Activated naive CD8-positive, alpha-beta T cell treated with anti-CD3 and anti-CD28 coated beads, Interleukin-2, amount 10 ng/mL, durations not matched to agents 7 days and 5 days (primary cell): ENCODE measurements around the gene CAPZA1. TPM values are rescaled to one million over a fixed set of nuclear protein-coding genes. Genes with fewer than 3 reads are reported as not detected.

Experiments used
- ATAC-seq: fragments of 150-1000 bp; cut with Tn5 transposase; one replicate; pipeline ENCODE4 v1.10.0; 2021; ENCODE audit warnings: low read depth, moderate library complexity
- POLR2A ChIA-PET: fragments of 350-600 bp; sonication (Branson Sonifier 250); formaldehyde crosslinking; loops from one replicate; lab custom pipeline; 2021; ENCODE audit warnings: antibody characterized with exemption; lab: Charles Lee
- DNase-seq: peaks from one replicate; pipeline ENCODE4 v3.0.0; 2021
- H3K27ac Mint-ChIP-seq: one replicate; pipeline ENCODE4 v1.8.0; 2022; ENCODE audit warnings: mild to moderate bottlenecking, mixed read lengths
- H3K27me3 Mint-ChIP-seq: one replicate; pipeline ENCODE4 v1.8.0; 2022; ENCODE audit warnings: mild to moderate bottlenecking, moderate library complexity, mixed read lengths
- H3K36me3 Mint-ChIP-seq: one replicate; pipeline ENCODE4 v1.8.0; 2021; ENCODE audit warnings: mild to moderate bottlenecking, mixed read lengths
- H3K4me1 Mint-ChIP-seq: one replicate; pipeline ENCODE4 v1.8.0; 2021; ENCODE audit warnings: mixed read lengths
- H3K4me3 Mint-ChIP-seq: one replicate; pipeline ENCODE4 v1.8.0; 2022; ENCODE audit warnings: mild to moderate bottlenecking, moderate library complexity, mixed read lengths
- H3K9me3 Mint-ChIP-seq: one replicate; pipeline ENCODE4 v1.8.0; 2021; ENCODE audit warnings: mixed read lengths
- total RNA-seq, 2 experiments: library from RNA; stranded (reverse); gene quantifications; one replicate each; pipeline ENCODE4 v1.2.3, GENCODE V29; 2021

The CAPZA1 gene
- total RNA-seq, 2 experiments from 2014 or later = 248 to 251 TPM

DNA sequence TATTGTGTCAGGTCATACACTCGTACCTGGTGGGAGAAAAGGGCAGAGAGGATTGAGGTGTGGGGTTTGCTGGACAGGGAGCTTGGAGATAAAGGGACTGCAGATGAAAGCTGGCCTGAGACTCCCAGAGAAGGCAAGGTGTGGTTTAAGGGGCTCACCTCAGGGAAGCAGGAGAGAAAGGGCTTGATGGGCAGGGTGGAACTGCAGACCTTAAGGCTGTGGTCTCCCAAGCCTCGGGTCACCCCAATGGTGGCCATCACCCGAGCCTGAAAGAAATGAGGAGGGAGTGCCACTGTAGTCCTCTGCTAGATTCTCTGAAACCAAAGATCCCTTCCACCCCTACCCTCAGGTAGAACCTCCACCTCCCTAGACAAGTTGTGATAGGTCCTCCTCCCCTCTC, 91.0 kb downstream of the CAPZA1 start:
- Mint-ChIP-seq H3K36me3 (no peaks in the 10 kb centered on the region), H3K4me1 (peaks cover 20% of the 10 kb centered on the region), H3K4me3 (no peak overlapping the region), H3K27ac (no peak overlapping the region), H3K27me3 (peaks cover 55% of the 10 kb centered on the region), H3K9me3 (no peaks in the 10 kb centered on the region)
- DNase-seq (no peak), ATAC-seq (no peak)
- POLR2A ChIA-PET = no interaction called here

DNA sequence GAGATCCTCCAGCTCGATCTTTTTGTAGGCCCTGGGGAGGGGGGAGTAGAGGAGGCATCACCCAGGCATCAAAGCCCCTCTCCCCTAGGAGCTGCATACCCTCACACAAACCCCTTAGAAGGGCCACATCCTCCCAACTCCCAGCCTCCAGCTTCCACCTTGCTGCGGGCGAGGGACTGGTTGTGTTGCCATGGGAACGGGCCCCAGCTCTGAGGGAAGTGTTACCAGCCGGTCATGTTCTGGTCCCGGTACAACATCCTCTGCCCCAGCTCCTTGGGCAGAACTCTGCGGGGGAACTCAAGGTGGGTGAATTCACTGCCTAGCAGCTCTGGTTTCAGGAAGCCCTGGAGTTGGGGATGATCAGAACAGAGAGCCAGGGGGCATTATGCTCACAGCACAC, 91.4 kb downstream of the CAPZA1 start:
- Mint-ChIP-seq H3K4me3 (no peak overlapping the region), H3K27me3 (peaks cover 55% of the 10 kb centered on the region), H3K27ac (no peak overlapping the region), H3K36me3 (no peaks in the 10 kb centered on the region), H3K9me3 (no peaks in the 10 kb centered on the region), H3K4me1 (peaks cover 21% of the 10 kb centered on the region)
- DNase-seq = no peak
- POLR2A ChIA-PET = no interaction called here
- no peak for ATAC-seq

DNA sequence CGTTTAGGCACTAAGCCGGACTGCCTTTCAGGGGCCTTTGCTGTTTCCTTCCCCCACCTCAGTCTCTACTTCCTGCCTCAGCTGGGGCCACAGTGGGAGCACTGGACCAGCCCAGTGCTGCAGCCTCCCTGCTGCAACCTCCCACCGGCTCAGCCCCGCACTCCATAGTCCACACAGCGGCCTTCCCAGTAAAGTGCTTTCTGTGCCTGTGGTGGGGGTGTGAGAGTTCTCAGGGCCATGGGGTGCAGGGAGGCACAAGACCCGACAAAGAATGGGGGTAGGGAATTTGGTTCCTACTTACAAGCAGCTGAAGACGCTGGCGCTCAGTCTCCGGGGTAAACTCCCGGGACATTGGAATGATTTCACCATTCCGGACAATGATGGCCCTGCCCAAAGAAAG, 92.0 kb downstream of the CAPZA1 start:
- no peak overlapping the region for H3K4me3 Mint-ChIP-seq
- no peak overlapping the region for H3K27ac Mint-ChIP-seq
- H3K27me3 Mint-ChIP-seq = peaks cover 55% of the 10 kb centered on the region
- H3K9me3 Mint-ChIP-seq = no peaks in the 10 kb centered on the region
- peaks cover 24% of the 10 kb centered on the region for H3K4me1 Mint-ChIP-seq
- ATAC-seq (no peak), DNase-seq (no peak)
- POLR2A ChIA-PET = no interaction called here
- H3K36me3 Mint-ChIP-seq = no peaks in the 10 kb centered on the region

DNA sequence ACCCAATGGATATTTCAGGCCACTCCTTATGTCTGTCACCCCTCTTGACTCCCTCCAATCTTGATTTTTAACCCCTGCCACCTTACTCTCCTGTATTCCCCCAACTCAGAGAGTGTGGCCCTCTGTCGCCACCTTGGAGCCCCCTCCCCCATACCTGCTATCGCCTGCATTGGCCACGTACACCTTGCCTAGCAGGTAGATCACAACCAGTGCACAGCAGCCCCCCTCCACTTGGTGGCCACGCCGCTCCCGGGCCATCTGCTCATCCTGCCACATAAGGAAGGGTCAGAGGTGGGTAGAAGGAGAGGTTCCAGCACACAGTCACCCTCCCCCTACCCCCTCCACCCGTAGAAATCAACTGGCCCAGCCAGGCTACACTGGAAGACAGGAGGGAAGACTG, 92.6 kb downstream of the CAPZA1 start:
- H3K9me3 Mint-ChIP-seq = no peaks in the 10 kb centered on the region
- H3K4me1 Mint-ChIP-seq = peaks cover 24% of the 10 kb centered on the region
- ATAC-seq (no peak), DNase-seq (no peak)
- H3K27ac Mint-ChIP-seq = no peak overlapping the region
- peaks cover 55% of the 10 kb centered on the region for H3K27me3 Mint-ChIP-seq
- H3K4me3 Mint-ChIP-seq = no peak overlapping the region
- POLR2A ChIA-PET = no interaction called here
- H3K36me3 Mint-ChIP-seq = no peaks in the 10 kb centered on the region

DNA sequence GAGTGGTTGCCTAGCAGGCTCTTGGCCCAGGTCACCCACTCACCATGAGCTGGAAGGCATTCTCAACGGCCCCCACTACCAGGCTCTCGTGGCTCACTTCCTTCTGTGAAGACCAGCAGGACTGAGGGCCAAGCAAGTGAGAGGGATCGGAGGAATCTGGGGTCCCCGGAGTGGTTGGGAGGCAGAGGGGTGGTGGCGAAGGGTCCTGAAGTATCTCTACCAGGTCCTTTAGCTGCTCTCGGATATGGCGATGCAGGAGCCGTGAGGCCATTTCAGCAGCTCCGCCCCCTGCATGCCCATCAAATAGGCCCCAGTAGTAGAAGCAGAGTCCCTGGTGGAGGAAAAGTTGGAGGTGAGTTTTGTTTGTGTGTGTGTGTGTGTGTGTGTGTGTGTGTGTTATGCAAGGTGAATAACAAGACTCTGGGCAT, 93.1 kb downstream of the CAPZA1 start:
- H3K4me3 Mint-ChIP-seq = no peak overlapping the region
- H3K4me1 Mint-ChIP-seq = peaks cover 21% of the 10 kb centered on the region
- H3K27ac Mint-ChIP-seq = no peak overlapping the region
- POLR2A ChIA-PET = no interaction called here
- peaks cover 50% of the 10 kb centered on the region for H3K27me3 Mint-ChIP-seq
- ATAC-seq (no peak), DNase-seq (no peak)
- H3K36me3 Mint-ChIP-seq = no peaks in the 10 kb centered on the region
- H3K9me3 Mint-ChIP-seq = no peaks in the 10 kb centered on the region

DNA sequence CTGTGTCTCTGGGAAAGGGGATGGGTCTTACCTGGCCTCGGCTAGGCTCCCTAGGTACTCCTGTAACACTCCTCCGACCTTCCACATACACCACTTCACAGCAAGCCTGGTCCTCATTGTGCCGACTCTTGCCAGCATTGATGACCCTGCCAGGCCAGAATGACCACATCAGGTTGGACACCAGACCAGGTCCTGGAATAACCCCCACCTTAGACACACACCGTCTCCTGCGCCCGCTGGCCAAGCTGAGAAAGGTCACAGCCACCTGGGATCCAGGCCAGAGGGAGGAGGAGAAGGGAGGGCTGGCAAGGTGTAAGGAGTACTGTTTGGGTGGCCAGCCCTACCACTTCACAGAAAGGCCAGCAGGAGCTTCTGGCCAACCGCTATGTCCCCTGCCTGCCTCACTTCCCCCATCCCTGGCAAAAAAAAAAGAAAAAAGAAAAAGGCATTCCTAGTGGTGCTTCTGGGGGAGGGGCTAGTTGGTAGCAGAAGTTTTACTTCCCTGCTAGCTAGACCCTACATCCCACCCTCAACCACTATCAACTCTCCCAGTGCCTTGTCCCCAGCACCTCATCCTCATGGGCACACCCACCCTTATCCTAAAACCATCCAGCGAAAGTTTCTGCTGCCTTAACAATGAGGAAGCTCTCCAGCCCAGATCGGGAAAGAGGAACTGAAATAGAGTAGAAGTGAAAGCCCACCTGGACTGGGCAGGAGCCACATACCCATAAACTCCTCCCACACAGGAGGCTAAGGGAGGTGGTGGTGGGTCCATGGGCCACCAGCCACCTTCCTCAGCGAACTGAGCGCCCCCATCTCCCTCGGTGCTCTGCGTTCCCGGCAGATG, 94.1 kb downstream of the CAPZA1 start:
- Mint-ChIP-seq H3K27me3 (peaks cover 44% of the 10 kb centered on the region), H3K4me3 (peak overlapping the region; percentile 81), H3K27ac (no peak overlapping the region), H3K4me1 (peaks cover 23% of the 10 kb centered on the region), H3K9me3 (no peaks in the 10 kb centered on the region), H3K36me3 (no peaks in the 10 kb centered on the region)
- no peak for ATAC-seq
- POLR2A ChIA-PET = interaction anchor here (1.1 to 2.3 kb wide), 3 partner anchors 9 to 95 kb away, joined by 3 to 8 read pairs (median 4); partner anchors contain the start of gene ST7L
- DNase-seq = no peak

DNA sequence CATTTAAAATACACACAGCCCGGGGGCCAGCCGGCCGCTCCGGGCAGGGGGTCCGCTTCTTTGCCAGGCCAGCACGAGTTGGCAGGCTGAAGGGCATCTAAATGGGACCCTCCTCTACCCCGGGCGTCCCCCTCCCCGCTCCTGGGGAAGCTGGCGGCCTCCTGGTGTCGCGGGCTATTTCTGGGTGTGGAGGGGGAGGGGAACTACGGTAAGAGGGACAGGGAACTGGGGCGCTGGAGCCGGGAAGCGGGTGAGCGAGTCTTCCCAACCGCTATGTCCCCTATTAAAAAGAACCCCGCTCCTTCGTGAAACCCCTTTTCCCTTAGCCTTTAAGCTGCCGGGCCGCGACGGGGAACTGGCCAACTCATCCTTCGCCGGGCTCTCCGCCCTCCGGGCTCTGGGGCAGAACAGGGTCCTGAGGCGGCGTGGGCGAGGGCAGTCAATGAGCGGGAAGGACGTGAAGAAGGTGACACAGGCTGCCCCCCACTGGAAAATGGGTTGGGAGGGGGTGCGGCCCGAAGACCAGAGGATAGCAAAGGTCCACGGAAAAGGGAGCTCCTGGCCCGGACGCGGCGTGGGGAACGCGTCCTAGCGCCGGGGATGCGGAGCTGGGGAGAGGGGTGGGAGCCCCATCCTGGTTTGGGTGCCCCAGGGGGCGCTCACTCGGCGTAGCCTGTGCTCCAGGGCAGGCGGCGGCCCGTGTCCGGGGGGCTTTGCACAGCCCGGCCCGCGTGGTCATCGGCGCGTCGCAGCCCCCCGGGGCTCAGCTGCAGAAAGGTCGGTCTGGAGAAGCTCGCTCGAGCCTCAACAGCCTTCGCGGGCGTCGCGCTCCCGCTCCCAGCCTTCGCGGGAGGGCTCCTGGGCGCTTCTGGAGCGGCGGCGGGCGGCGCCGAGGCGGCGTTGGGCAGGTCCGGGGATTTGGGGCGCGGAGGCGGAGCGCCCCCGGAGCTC, 95.0 kb downstream of the CAPZA1 start:
- Mint-ChIP-seq H3K27ac (no peak overlapping the region), H3K4me3 (peak overlapping the region; percentile 81), H3K36me3 (no peaks in the 10 kb centered on the region), H3K4me1 (peaks cover 20% of the 10 kb centered on the region), H3K9me3 (no peaks in the 10 kb centered on the region), H3K27me3 (peaks cover 44% of the 10 kb centered on the region)
- no peak for ATAC-seq
- DNase-seq = no peak
- POLR2A ChIA-PET = interaction anchor here (0.8 to 2.3 kb wide), 11 partner anchors 10 to 358 kb away, joined by 3 to 9 read pairs (median 4); partner anchors contain the start of genes CAPZA1, LRIG2, MOV10 and SLC16A1

DNA sequence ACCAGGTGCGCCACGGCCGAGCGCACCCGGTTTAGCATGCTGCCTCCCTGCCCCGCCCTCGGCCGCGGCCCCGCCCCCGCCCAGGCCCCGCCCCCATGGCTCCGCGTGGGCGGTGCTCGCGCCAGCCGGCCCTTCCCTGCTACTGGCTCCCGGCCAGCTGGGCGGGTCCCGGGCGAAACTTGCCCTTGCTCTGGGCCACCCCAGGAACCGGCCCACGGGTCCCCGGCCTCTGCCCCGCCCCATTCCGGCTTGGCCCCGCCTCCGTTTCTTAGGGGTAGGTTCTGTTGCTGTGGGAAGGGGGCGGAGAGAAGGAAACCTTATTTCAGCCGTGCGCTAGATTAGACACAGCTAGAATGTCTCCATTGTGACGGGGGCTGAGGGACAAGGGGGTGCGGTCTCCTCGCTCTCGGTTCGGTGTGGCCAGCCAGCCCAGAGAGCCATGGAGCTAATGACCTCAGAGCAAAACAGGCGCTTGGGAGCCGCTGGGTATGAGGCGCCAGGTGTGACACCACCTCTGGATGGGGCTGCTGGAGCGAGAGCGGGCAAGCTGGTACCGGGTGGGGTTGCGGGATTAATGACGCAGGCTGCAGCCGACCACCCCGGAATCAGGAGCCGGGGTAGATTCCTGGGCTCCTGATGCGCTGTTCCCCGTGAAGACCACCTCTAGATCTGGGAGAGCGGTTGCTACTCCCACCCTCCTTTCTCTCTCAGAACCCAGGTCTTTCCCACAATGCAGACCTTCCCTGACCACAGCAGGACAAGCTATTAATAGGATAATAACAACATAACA, 95.8 kb downstream of the CAPZA1 start, which contains the start of gene PPM1J:
PPM1J (minus strand) TSS at position 69 of the 790 bp plus-strand sequence; CDS start at position 38, 31 bp downstream.
- POLR2A ChIA-PET = interaction anchor here (0.8 to 2.3 kb wide), 10 partner anchors 11 to 358 kb away, joined by 3 to 9 read pairs (median 5); partner anchors contain the start of genes CAPZA1, LRIG2, MOV10 and SLC16A1
- DNase-seq (peak; percentile 99), ATAC-seq (peak; percentile 88)
- Mint-ChIP-seq H3K36me3 (no peaks in the 10 kb centered on the region), H3K27me3 (peaks cover 44% of the 10 kb centered on the region), H3K27ac (peak within 1 kb of the TSS; percentile 2), H3K9me3 (no peaks in the 10 kb centered on the region), H3K4me1 (peaks cover 17% of the 10 kb centered on the region), H3K4me3 (peak within 1 kb of the TSS; percentile 81)

DNA sequence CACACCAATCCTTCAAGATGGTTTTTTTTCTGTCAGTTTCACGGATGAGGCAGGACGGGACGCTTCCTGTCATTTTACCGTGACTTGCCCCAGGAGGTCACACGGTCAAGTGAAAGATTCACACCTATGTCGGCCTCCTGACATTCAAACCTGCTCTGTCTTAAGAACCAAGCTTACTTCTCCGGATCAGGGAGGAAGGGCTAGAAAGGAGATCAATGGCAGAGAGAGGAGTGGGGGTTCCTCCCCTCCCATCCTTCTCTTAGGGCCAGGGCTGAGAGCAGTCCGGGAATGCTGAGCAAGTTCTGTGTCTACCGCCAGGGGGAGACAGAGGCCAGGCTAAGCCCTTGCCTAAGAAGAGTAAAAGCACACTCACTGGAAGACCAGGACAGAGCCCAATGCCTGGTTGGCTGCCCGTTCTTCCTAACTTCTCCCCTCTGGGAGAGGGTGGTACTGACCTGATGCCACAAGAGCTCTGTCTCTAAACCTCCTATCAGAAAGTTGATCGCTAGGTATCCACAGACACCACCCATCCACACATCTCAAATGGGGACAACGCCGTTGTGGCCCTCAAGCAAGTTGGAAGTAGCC, 96.6 kb downstream of the CAPZA1 start:
- peak; percentile 14 for ATAC-seq
- no peak overlapping the region for H3K27ac Mint-ChIP-seq
- H3K36me3 Mint-ChIP-seq = no peaks in the 10 kb centered on the region
- H3K4me3 Mint-ChIP-seq = peak overlapping the region; percentile 78
- peaks cover 17% of the 10 kb centered on the region for H3K4me1 Mint-ChIP-seq
- POLR2A ChIA-PET = interaction anchor here (1.4 to 2.0 kb wide), 2 partner anchors 14 to 97 kb away, joined by 6 to 9 read pairs; partner anchors contain the start of genes CAPZA1 and ST7L
- no peaks in the 10 kb centered on the region for H3K9me3 Mint-ChIP-seq
- DNase-seq = peak; percentile 80
- peaks cover 41% of the 10 kb centered on the region for H3K27me3 Mint-ChIP-seq

DNA sequence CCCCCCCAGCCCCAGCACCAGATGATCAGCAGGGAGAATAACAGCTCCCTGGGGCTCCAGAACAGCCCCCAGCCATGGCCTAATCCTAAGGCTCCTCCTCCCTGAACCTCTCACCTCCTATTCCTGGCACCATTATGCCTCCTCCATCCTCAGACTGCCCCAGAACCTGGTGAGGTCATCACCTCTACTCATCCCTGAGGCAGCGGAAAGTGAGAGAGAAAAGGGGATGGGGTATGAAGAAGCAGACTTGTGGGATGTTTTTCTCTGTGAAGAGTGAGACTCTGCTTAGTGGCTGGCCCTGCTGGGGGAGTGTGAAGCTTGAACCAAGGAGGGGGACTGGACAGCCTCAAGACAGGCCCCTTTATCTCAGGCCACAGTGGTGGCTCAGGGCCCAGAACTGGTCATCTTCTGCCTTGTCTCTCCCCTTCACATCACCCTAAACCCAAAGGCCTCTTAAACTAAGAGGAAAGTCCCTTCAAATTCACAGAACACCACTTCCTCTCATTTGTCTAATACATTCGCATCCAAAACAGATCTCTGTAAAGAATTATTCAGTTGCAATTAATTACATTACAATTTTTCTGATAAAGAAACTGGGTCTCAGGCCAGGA, 97.7 kb downstream of the CAPZA1 start:
- no peak for ATAC-seq
- peaks cover 48% of the 10 kb centered on the region for H3K27me3 Mint-ChIP-seq
- no peaks in the 10 kb centered on the region for H3K9me3 Mint-ChIP-seq
- POLR2A ChIA-PET = interaction anchor here (0.5 kb wide), 1 partner anchor 362 kb away, joined by 3 read pairs; no protein-coding TSS in a partner anchor
- H3K27ac Mint-ChIP-seq = no peak overlapping the region
- peaks cover 17% of the 10 kb centered on the region for H3K4me1 Mint-ChIP-seq
- no peaks in the 10 kb centered on the region for H3K36me3 Mint-ChIP-seq
- no peak overlapping the region for H3K4me3 Mint-ChIP-seq
- no peak for DNase-seq

DNA sequence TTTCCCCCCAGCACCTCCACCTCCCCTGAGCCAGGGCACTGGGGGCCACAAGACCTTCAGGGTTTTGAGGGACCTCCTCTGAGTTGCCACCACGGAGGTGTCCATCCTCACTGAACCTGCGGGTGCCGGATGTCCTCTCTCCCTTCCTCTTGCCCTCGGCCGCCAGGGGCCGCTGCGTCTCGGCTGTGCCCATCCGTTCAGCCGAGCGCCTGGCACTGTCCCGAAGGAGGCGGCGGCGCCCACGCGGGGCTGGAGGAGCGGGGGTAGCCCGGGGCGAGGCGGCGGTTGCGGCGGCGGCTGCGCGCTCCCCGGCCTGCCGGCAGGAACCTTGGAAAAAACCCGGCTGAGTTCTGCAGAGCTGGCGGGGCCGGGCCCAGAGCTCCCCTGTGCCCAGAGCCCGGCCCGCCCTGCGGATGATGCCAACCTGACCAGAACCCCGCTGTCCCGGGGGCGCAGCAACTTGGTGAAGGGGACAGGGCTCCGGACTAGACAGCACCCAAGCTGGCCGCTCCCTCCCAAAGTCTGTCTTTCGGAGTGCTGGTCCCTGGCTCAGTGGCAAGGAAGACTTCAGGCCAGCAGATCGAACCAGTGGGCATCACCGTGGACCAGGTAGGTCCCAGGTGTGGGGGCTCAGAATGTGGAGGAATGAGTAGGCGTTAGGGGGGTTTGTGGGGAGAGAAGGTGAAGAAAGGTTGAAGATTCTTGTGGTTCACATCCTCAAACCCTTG, 99.2 kb downstream of the CAPZA1 start:
- Mint-ChIP-seq H3K36me3 (no peaks in the 10 kb centered on the region), H3K4me3 (no peak overlapping the region), H3K9me3 (no peaks in the 10 kb centered on the region), H3K27me3 (peaks cover 42% of the 10 kb centered on the region), H3K27ac (no peak overlapping the region), H3K4me1 (peaks cover 23% of the 10 kb centered on the region)
- DNase-seq = peak; percentile 88
- POLR2A ChIA-PET = no interaction called here
- peak; percentile 24 for ATAC-seq
